NCI-H187 (cell line): ENCODE measurements around the gene ADGRG6.
"Not testable (repeated sequence)": the region's sequence is repeated elsewhere in the genome, so short reads cannot be mapped to it uniquely, and the experiment has no call there.

ENCODE experiments used
- DNase-seq, 2 experiments: peaks; one replicate each; lab custom pipeline; 2025; lab: John Stamatoyannopoulos, UW

Gene ADGRG6

DNA sequence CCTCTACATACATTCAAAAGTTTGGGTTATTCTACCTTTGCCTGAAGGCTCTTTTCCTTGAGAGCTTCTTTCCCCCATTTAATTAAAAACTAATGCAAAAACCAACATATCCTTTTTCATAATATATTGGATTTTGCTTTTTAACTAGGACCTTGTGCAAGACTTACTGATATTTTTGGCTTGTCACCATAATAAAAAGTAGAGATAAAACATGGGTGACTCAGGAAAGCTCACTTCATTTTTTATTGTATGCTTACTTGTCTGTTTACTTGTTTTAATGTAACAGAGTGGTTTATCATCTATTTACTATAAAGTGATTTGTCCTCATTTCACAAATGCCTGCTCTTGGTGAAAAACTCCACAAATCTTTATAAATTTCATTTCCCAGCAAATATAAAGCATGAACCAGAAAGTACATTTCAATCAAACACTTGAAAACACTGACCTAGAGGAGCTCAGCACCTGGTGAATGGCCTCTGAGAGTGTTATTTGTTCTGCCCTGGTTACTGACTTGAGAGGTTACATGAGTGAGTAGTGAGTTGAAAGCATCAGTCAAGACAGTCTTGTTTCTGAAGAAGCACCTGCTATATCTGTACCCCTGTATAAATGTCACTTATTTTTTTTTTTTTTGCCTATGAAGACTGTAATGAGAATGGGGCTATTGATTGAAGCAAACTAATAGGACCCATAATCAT is 20.8 kb downstream of the ADGRG6 start:
- peak; percentile 46 to 51 for DNase-seq

DNA sequence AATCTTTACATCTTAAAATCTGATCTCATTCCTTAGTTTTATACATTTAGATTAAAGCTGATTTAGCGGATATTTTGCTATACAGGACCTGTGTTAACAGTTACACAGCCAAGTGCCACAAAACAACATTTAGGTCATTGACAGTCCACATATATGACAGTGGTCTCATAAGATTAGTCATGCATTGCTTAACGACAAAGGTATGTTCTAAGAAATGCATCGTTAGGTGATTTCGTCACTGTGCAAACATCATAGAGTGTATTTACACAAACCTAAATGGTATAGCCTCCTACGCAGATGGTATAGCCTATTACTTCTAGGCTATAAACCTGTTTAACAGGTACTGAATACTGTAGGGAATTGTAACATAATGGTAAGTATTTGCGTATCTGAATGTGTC is 21.6 kb downstream of the ADGRG6 start:
- DNase-seq, result peak; percentile 41 to 83

DNA sequence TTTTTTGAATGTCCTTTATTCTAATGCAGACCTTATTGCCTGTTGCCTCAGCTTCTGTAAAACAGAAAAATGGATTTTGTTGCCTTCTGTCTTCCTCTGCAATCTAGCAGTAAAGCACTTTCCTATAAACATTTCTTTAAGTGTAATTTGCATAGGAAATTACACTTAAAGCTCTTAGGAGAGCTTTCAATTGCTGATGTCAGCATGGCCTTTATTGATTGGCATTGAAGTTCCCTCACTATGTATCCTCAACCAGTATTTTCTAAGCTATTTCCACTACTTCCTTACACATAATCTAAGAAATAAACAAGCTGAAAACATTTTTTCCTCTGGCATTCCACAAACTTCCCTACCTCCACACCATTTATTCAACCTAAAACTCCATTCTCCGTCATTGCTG is 22.3 kb downstream of the ADGRG6 start:
- DNase-seq, result no peak

DNA sequence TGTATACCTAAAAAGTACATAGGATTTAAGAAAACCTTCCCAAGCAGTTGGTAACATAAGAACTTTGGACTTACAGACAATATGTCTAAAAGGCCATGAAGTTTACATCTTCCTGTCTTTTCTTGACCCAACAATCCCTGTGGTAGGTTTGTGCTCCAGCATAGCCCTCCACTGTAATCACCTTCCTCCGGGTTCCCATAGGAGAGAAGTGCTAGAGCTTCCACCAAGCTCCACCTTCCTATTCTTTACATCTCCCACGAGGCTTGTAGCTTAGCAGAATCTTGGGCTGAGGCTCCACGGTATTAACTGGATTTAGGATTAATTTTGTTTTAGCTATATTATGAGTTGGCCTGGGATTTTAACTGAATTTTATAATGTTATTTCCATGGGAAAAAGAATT is 23.3 kb downstream of the ADGRG6 start:
- no peak for DNase-seq

DNA sequence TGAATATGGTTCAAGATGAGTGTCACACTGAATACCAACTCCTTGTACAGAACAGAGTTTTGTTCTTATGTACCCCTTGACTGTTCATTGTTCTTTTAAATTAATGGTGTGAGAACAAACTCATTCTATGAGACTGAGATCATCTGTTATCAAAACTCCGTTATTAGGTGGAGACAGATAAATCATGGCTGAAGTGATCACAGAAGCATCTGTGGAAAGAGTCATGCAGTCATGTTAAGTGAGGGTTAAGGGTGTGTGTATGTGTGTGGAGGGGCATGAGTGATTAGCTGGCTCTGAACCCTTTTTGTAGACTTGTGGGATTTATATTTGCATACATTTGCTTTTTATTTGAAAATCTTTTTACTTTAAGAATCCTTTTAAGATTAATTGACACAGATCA is 24.7 kb downstream of the ADGRG6 start:
- no peak for DNase-seq

DNA sequence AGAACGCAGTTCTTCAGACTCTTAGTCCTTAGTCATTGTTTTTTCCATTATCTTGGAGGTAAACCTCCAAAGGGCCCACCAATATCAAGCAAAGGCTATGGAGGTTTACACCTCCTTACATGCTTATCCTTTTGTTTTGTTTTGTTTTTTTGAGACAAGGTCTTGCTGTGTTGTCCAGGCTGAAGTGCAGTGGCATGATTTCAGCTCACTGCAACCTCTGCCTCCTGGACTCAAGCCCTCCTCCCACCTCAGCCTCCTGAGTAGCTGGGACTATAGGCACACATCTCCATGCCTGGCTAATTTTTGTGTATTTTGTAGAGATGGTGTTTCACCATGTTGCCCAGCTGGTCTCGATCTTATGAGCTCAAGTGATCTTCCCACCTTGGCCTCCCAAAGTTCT is 26.3 kb downstream of the ADGRG6 start:
- DNase-seq, result no peak

DNA sequence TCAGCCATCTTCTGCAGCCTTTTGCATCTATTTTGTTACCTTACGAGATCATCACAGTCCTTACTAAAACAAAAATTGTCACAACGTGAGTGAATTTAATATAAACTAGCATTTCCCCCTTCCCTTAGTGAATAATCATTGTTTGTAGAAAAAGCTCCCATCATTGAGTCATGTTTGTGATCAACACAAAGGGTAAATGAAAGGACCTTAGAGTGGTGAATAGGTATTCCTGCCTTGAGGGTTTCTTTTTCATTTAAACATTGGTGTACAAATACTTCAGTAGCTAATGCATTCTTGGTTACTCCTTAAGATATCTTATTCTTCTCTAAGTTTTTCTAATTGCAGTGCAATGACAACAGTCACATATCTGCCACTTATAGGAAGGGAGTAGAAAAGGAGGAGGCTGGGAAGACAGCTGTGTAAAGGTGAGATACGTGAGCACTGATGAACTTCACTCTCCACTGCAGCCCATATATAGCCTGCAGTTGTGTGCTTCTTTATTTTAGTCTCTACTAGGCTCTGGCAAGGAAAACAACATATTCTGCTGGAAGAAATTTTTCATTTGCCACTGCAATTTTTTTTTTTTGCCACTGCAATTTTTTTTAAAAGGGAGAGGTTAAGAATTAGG is 27.8 kb downstream of the ADGRG6 start:
- DNase-seq, result no peak

DNA sequence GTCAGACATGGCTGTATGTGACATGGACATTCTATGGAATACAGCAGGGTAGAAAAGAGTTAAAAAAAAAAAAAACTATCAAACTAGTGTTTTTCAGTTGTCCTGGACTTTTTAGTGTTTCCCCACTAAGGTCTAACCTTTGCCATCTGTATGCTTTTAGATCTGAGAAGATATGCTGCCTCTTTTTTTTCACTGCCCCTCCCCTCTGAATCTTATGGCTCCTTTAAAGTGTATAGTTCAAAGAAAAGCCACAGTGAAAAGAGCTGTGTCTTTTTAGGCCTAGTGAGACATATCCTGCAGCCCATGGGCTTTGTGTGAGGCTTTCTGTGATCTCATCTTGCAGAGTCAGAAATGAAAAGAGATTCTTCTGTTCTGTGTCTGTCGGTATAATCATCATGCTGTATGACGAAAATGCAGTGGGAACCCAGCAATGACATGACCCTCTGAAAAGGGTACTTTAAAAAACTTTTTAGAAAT is 29.3 kb downstream of the ADGRG6 start:
- DNase-seq, result no peak

DNA sequence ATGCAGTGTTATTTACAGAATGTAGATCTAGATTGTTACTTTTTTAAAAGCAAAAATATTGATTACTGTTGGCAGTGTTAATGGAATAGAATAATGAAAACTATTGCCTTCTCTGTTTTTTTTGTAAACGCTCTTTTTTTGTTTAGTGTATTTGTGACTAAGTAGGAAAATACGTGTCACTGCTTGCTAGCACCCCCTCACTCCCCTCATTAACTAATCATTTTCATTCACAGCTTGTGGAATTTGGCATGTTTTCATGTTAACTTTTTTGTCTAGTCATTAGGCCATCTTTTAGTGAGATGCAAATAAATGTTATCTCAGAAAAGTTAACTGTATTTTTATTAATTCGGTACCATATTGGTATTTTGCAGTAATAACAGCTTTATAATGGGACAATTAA is 29.8 kb downstream of the ADGRG6 start:
- DNase-seq, result no peak

DNA sequence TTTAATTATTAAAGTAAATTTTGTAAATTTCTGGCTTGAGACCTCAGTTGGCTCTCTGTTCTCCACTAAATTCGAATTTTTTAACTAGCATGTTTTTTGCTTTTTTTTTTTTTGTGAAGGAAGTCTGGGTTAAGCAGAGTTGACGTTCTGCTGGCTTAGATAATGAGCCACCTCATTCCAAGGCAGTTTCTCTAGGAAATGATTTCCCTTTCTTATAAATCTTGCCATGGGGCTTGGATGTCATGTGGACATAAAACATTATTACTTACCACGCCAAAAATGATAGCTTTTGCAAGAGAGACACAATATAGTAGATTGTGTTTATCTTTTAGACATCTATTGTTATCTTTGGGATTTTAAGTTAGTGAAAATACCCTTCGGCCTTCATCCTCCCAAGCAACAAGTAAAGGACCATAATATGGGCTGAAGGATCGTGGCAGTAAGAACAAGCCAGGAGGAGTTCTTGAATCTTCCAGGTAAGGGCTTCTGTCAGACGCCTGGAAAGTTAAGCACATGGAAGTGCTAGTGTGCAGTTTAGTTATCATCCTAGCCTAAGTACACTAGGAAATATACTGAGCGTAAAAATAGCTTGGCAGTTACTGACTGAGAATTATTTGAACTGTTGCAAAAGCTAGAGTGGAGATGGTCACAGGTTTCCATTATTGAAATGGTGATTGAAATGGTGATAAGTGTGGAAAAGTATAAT is 30.7 kb downstream of the ADGRG6 start:
- no peak for DNase-seq

DNA sequence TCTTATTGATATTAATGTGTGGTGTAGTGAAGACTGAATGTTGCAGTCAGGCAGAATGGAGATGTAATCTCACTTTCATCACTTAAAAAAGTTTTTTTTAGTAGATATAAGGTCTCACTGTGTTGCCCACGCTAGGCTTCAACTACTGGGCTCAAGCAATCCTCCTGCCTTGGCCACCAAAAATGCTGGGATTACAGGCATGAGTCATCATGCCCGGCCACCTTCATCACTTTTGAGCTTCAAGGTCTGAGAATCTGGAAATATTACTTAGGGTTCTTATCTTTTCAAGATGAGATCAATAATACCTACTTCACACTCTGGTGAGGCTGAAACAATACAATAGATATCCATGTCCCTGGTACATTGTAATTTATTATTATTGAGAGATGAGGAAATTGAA is 31.6 kb downstream of the ADGRG6 start:
- no peak for DNase-seq

DNA sequence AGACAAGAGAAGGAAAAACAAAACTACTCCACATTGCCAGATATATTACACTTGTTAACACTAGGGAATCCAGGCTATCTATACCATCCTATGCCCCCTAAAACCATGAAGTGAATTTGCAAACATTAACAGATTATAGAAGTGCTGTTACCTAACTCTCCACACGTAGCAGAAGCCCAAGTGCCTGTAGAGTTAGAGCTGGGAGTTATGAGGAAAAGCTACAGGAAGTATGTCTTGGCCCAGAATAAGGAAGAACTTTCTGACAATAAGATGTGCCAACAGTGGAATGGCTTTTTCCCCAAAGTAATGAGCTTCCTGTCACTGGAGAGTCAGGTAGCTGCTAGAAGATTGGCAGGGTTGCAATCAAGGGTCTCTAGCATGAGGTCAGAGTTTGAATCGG is 32.5 kb downstream of the ADGRG6 start:
- DNase-seq, result no peak

DNA sequence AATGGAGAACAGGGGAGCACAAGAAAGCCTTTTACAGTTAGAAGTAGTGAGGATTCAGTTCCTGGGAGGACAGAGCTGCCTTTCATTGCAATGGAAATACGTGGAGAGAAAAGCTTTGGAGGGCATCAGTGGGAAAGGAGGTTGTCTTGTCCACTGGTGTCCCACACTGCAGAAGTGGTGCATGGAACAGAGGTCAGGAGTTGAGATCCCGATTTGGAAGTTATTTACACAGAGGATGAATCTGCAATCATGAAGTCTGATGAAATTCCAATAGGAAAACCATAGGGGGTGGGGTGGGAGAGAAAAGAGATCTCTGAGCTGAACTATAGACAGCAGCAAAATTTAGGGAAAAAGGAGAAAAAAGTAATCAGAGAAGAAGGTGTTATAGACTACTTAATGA is 33.6 kb downstream of the ADGRG6 start:
- DNase-seq, result no peak

DNA sequence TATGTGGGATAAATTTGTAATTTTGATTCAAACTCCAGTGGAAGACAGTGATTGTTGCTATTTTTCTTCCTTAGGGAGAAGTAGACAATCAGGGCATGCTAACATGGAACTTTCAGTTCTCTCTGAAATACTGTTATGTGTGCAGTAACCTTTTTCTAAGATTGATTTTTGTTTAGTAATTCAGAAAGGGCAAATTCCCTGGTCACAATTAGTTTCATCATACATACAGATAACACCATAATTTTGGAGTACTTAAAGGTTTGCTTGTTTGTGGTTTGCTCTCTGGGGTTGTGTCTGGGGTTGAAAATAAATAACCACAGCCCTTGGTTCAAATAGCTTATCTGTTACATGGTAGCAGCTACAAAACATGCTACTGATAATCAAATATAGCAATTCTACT is 34.4 kb downstream of the ADGRG6 start:
- DNase-seq, result no peak

DNA sequence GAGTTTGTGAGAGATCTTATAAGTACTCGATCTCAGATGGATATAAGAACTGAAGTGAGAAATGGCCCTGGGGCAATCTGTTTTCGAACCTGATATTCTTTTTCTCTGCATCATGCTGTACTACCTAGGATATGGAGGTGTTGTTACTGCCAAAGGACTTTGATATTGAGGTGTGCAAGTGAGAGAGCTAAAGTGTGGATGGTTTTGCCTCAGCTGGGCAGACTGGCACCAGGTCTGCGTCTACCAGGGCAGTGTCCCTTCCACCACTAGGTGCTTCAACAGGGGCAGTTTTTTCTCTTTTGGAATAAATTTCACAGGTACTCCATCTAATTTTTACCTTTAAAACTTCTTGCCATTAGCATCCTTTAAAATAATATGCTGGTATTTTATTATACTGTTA is 35.0 kb downstream of the ADGRG6 start:
- no peak for DNase-seq

DNA sequence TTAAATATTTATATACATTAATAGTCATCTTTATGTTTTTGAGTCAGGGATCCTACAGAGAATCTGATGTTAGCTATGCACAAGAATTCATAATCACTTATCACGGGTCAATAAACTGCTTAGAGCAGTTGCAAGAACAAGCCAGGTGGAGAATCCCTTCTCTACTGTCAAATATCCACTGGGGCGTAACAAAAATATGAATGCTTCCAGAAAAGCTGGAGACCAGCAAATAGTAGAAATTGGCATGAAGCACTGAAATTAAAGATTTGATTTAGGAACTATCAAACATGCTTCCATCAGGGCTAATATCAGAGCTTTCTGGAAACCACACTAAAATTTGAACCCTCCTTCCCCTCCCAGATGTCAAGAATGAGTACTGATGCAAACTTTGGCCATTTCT is 37.3 kb downstream of the ADGRG6 start:
- DNase-seq, result no peak

DNA sequence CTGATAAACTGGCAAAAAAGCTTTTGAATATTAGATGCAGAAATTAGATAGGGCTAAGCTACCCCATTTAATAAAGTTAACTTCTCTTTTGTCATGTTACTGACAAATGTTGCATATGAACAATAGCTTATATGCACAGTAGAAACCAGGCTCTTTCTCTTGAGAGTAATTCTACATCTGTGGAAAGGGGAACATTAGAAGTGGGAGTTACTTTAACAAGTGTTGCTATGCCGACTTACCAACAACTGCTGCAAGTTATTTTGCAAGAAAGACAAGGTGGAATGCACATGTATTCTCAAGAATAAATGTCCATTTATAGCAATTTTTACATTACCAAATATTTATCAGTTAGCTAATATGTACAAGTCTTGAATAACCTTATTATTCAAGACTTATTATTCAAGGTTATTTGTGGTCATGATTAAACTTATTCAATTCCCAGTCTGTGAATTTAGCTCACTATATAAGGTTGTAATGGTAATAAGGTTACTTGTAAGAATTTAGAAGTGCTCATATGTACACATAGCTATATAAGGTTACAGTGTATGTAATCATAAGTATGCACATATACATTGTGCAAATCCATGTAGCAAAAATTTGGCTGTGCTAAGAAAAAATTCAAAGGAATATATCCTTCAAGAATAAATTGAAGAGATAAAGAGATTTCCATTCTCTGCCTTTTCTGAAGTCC is 38.3 kb downstream of the ADGRG6 start:
- DNase-seq, result no peak

DNA sequence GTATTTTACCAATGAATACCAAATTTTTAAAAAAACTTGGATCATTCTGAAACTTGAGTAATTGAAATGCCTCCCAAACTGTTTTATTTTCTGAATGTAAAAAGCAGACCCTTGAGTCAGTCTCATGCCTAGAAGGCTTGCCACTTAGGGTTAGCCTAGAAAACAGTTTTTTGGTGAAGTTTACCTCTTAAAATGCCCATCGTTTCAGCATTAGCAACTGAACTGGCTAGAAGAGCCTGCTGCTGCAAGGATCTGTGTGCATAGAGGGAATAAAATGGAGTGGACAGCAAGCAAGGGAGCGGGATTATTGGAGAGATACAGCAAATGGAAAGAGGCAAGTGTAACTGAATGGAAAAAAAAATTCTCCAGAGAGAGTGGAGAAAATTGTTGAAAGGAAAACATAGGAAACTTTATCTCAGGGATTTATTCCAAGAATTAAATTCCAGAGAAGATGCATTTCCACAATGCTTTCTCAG is 40.1 kb downstream of the ADGRG6 start:
- no peak for DNase-seq

DNA sequence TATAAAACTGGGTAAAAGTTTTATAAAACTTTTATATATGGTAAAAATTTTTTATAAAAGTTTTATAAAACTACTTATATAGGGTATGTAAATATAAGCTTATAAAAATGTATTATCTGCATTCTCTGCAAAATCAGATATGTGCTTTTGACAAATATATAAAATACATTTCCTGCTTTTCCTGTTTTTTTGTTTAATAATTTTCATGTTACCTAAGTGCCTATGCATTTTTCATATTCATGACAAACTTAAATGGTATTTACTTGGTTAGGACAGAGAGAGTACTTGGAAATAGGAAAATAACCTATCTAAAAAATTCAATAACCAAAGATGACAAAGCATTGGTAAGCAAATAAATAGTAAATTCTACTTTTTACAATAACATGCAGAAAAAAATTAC is 41.2 kb downstream of the ADGRG6 start:
- DNase-seq, result no peak

DNA sequence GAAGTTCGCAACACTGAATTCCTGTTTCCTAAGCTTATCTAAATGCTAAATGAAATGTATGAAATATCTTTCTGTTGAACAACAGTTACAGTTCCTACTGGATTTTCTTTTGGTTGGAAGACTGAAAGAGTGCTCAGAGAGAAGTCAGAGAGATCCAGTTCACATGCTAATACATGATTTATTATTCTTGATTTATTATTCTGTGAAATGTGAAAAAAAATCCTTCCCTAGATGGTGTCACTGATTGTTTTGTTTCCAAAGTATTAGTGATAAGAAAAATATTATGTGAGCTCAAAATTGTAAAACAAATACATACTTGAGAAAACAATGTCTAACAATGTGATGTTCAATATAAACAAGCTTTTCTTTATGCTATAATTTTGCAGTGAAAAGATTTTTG is 42.1 kb downstream of the ADGRG6 start:
- DNase-seq, result no peak

DNA sequence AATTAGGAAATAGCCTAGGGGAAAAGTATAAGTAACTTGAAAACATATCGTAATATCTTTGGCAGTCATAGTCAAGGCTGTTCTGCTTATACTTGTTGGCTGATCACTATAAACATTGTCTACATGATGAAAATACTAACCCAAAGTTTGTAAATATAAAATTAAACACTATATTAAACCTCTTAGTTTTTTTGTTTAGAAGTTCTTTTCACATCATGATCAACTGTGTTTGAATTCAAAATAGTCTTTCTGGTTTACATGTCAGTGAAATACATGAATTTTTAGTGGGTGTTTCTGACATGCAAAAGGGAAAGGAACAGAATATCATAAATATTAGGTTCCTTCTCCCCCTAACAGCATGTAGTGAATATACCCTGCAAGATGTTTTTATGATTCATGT is 43.5 kb downstream of the ADGRG6 start:
- DNase-seq, result no peak

DNA sequence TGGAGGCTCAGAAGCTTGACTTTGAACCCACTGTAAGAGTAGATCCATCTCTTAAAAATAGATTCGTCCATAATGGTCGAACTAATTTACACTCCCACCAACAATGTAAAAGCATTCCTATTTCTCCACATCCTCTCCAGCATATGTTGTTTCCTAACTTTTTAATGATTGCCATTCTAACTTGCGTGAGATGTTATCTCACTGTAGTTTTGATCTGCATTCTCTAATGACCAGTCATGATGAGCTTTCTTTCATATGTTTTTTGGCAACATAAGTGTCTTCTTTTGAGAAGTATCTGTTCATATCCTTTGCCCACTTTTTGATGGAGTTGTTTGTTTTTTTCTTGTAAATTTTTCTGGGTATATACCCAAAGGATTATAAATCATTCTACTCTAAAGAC is 44.4 kb downstream of the ADGRG6 start:
- not testable (repeated sequence) for DNase-seq
